ENCODE data around the gene EPSTI1. TPM values are rescaled to one million over a fixed set of nuclear protein-coding genes. Genes with fewer than 3 reads are reported as not detected.

The EPSTI1 gene
- total RNA-seq, 1 experiment from 2014 or later: 8.4 TPM

DNA sequence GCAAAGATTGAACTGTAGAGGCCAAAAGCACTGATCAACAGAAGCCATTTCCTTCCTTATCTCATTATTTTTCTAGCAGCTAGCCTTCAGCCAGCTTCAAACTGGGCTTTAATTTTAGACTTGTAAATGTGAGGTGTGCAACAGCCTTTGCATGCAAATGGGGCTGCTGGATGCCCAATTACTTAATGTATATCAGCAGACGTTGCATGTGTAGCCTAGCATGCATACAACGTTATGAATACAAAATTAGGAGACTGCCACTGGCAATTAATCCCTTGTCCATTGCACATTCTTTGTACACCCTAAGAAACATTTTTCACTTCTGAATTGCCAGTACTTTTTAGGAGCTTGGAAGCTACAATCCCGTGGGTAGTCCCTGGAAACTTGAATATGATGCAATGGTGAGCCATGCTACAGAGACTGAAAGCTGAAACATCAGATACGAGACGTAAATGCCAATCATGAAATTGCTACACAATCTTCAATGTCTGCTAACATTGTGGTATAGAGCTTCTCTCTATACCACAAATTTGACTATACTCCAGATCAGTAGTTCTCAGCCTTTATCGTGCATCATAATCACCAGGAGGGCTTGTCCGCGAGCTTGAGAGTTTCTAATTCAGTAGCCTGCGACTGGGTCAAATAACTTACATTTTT is 20.2 kb downstream of the EPSTI1 start:
- DNase-seq (ENCODE audit: low read depth): no peak

DNA sequence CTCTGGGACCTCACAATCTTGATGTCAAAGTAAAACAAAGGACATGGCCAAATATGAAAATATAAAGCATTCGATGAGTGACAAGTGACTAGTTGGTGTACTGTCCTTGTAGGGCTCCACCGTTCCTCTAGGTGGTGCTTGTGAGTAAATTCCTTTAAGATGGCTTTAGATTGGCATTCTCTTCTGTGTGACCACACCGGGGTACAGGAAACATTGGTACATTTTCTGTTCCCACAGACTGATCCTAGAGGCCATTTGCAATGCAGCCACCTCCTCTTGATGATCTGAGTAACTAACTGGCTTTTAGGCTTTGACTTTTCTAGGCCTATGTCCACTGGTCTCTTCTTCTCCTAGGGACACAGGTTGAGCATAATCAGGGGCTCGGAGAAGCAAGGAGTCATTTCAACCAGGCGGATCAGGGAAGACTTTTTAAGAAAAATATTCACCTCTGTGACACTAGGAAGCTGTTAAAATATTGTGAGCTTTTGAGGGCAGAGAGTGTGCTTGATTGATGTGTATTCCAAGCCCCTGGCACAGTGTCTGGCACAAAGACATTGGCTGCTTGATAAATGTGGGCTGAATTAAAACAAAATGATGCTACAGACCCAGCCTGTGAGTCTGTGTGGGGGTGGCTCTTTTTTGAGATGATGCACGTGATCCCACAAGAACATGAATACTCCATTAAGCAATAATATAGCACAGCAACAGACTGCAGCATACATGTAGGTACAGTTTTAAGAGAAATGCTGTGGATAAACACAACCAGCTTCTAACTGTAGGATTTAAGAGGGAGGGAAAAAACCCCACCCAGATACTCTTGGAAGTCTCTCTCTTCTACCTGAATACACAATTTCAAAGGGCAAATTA is 21.0 kb downstream of the EPSTI1 start:
- DNase-seq (ENCODE audit: low read depth): peak; percentile 67

DNA sequence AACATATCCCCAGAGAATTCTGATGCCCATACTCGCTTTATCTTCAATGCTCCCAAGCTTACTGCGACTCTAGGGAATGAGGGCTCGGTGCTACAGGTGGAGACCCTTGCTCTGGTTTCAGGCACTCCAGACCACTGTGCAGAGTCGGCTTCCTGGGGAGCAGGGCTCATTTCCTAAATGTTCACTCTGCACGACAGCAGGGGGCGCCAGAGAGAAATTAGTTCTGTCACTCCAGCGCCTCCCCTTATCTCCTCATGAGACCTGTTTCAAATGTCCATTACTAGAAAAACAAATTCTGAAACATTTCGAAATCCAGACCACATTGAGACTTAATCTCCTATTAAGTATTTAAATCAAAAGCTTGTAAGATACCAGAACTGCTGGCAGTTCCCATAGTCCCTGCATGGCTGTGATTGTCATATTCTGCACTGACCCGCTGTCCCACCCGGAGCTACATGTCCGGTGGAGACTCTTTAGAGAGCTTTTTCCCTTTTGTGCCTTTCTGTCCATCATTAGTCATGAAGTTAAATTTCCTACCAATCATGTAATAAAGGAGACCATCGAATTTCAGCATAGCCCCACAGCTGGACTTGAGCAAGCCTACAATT is 22.4 kb downstream of the EPSTI1 start:
- DNase-seq (ENCODE audit: low read depth): peak; percentile 65

DNA sequence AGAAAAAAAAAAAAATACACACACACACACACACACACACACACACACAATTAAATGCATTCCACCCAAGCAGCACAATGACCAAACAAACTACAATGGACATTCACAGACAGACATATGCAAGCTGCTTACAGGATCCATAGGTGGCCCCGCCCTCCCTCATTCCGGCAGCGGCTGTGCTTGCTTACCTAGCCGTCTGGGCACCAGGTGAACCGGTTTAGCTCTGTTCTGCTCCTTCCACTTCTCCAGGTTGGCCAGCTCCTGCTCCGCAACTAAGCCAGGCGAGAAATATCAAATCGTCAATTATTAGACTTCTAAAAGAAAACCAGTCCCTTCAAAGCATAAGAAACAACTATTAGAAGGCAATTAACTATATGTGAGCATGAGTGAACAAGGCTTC is 23.1 kb downstream of the EPSTI1 start:
- no peak for DNase-seq (ENCODE audit: low read depth)

GRCh38 chr13:42967660-42968059 is 24.4 kb downstream of the EPSTI1 start:
- no peak for DNase-seq (ENCODE audit: low read depth)

DNA sequence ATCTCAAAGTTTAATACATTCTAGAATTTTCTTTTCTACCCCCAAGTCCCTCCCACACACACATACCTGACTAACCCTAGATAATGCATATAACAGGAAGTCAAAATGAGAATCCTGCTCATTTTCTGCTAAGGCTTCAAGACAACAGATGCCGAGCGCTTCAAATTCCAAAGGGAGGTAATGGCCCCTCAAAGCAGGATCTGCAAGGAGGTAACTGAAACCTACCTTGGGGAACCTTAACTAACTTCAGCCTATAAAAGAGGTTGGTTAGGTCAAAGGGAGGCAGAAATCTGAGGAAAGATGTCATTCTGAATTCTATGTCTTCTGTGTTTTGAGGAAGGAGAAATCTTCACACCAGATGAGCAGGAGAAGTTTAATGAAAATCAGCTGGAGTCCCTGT is 26.8 kb downstream of the EPSTI1 start:
- no peak for DNase-seq (ENCODE audit: low read depth)

GRCh38 chr13:42964761-42965161 is 27.3 kb downstream of the EPSTI1 start:
- DNase-seq (ENCODE audit: low read depth): no peak

GRCh38 chr13:42959615-42960014 is 32.4 kb downstream of the EPSTI1 start:
- DNase-seq (ENCODE audit: low read depth): no peak

DNA sequence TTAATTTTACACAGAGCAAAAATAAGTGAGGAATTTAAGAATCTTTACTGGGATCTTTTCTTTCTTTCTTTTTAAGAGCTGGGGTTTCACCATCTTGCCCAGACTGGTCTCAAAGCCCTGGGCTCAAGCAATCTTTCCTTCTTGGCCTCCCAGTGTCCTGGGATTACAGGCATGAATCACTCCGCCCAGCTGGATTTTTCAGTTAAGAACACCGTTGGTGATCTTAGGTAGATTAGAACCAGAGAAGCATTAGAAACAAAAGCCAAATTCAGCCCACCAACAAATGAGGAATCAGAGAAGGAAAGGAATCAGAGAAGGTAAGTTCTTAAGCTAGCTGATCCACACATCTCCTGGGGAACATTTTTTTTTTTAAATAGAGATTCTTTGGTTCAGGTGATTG is 34.2 kb downstream of the EPSTI1 start:
- no peak for DNase-seq (ENCODE audit: low read depth)

DNA sequence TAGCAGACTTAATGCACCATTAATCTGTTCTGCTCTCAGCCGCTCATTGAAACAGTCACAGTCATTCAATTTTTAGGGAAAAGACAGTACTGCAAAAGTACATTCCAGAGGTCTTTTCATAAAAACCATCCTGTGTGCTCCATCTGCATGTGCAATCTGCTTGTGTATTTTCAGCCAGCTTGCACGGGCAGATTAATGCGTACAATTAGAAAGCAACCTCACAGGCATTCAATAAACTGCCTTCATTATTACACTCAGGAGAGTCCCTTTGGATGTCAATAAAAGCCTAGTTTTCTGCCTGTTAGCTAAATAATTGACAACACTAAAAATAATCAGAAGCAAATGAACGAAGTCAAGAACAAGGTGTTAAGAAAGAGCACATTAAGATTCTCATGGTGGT is 41.9 kb downstream of the EPSTI1 start:
- no peak for DNase-seq (ENCODE audit: low read depth)

GRCh38 chr13:42947925-42948324 is 44.1 kb downstream of the EPSTI1 start:
- DNase-seq (ENCODE audit: low read depth): no peak

DNA sequence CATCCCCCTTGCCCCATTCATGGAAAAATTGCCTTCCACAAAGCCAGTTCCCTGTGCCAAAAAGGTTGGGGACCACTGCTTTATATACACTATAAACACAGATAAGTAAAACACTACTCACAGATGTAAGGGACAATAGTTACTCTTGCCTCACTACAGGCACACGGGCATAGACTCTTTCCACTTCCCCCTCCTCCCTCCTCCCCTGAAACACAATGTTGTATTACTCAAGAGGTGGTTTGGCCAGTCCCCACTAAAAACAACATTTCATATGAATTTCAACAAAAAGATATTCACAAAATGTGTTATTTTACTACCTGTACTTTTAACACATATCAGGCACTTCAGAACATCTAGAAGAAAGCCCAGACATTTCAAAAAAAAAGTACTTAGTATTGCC is 45.1 kb downstream of the EPSTI1 start:
- no peak for DNase-seq (ENCODE audit: low read depth)

- no peak for DNase-seq (ENCODE audit: low read depth)
Observed at GRCh38 chr13:42929886-42930535, 62.0 kb downstream of the EPSTI1 start.

DNA sequence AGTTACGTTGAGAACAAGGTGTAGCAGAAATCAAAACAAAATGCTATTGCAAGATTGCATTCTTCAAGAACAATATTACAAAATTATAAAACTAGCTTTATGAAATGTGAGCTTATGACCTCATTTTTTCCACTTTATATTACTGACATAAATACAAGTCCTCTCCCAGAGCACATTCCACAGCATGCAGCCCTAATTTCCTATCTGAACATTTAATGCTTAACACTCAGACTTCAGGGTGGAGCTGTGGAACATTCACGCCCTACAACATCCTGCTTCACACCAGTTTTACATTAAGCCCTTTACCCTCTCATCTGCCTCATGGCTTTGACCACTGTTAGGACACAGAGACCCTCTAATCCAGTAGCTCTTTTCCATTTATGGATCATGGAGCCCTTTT is 65.5 kb downstream of the EPSTI1 start:
- no peak for DNase-seq (ENCODE audit: low read depth)

GRCh38 chr13:42926043-42926442 is 66.0 kb downstream of the EPSTI1 start:
- no peak for DNase-seq (ENCODE audit: low read depth)

DNA sequence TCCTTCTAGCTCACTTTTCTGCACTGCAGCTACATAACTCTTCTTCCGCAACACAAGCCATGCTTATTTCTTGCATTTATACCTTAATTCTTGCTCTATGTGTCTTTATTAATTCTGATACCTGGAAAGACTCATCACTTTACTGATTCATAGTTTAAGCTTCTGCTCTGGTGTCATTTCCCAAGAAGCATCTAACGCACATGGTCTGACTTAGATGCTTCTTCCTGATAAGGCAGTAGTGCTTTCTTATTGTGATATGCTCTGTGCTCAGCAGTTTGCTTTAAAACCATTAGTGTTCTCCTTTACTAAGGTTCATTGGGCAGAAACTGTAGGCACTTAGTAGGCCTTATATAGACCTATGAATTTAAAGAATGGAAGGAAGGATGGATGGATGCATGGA is 66.4 kb downstream of the EPSTI1 start:
- DNase-seq (ENCODE audit: low read depth): no peak

DNA sequence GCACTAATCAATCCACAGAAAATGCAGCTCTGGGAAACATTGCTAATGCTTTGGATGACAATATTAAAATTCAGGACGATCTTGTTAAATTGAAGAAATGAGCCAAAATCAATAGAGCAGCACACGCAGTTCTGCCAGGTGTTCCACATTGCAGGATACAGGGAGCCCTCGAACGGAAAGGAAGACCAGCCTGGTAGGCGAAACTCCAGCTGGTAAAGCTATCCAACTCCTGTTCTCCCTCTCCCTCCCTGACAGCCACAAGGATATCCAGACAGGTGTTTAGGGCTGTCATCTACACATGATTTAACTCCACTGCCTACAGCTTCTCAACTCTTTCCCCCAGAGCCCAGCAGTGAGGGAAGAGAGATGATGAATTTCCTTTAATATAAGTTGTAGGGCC is 67.7 kb downstream of the EPSTI1 start:
- no peak for DNase-seq (ENCODE audit: low read depth)

GRCh38 chr13:42907745-42908144 is 84.3 kb downstream of the EPSTI1 start:
- no peak for DNase-seq (ENCODE audit: low read depth)

- no peak for DNase-seq (ENCODE audit: low read depth)
Observed at GRCh38 chr13:42906257-42906656, 85.8 kb downstream of the EPSTI1 start.

DNA sequence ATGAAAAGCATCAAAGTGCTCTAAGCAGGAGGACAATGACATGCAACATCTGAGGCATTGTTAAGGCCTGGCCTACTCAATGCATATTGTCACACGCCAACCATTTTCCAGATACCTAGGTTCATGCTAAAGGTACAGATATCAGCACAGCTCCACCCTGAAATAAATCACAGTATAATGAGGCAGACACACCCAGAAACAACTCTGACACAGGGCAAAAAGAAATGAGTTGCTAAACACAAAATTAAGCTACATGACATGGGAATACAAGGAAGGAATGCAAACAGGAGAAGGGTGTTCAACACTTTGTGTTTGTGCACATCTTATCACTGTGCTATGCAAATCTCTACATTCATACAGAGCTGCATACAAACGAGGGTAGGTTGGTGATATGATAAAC is 86.5 kb downstream of the EPSTI1 start:
- DNase-seq (ENCODE audit: low read depth): no peak

- DNase-seq (ENCODE audit: low read depth): no peak
Observed at GRCh38 chr13:42899266-42899665, 92.8 kb downstream of the EPSTI1 start.

DNA sequence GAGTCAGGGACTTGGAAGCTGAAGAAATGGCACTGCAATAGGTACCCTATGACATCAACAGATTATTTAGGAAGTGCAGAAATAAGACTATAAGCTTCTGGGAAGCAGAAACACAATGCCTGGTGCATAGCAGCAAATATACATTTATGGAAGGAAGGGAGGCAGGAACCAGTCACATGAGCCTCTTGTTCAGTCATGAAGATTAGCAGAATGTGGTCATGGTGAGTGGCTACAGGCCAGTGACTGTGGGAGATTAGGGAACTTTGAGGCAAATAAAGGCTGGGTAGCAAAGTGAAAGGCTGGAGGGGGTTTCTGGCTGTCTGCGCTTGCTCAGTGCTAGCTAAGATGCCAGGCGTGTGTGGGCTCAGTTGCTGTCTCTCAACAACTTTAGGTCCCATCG is 96.3 kb downstream of the EPSTI1 start:
- no peak for DNase-seq (ENCODE audit: low read depth)
